ENCODE data around the gene TDRD3.
A peak's percentile ranks its signal among the peaks of the same experiment; 100 is the strongest.

TDRD3 gene

GRCh38 chr13:60463787-60464186 lies 66.8 kb downstream of the TDRD3 start:
- DNase-seq, result no peak

- DNase-seq, result no peak
Observed at GRCh38 chr13:60467098-60467497, 70.1 kb downstream of the TDRD3 start.

GRCh38 chr13:60479273-60479672 lies 82.3 kb downstream of the TDRD3 start:
- DNase-seq, result no peak

GRCh38 chr13:60482012-60482411 lies 85.0 kb downstream of the TDRD3 start:
- DNase-seq, result no peak

GRCh38 chr13:60484865-60485264 lies 87.8 kb downstream of the TDRD3 start:
- DNase-seq, result no peak

- DNase-seq, result no peak
Observed at GRCh38 chr13:60491531-60491930, 94.5 kb downstream of the TDRD3 start.

- no peak for DNase-seq
Observed at GRCh38 chr13:60492187-60492586, 95.2 kb downstream of the TDRD3 start.

GRCh38 chr13:60494296-60494695 lies 97.3 kb downstream of the TDRD3 start:
- no peak for DNase-seq

GRCh38 chr13:60501236-60501635 lies 104.2 kb downstream of the TDRD3 start:
- DNase-seq, result no peak

GRCh38 chr13:60509601-60510386 lies 112.8 kb downstream of the TDRD3 start:
- DNase-seq, result peak; percentile 12

- DNase-seq, result no peak
Observed at GRCh38 chr13:60511637-60512036, 114.6 kb downstream of the TDRD3 start.

GRCh38 chr13:60514891-60515290 lies 117.9 kb downstream of the TDRD3 start:
- DNase-seq, result no peak

- DNase-seq, result no peak
Observed at GRCh38 chr13:60519496-60519895, 122.5 kb downstream of the TDRD3 start.

GRCh38 chr13:60520902-60521569 lies 124.0 kb downstream of the TDRD3 start:
- no peak for DNase-seq

GRCh38 chr13:60538566-60538965 lies 141.5 kb downstream of the TDRD3 start:
- no peak for DNase-seq

GRCh38 chr13:60540276-60540675 lies 143.3 kb downstream of the TDRD3 start:
- no peak for DNase-seq

- DNase-seq, result no peak
Observed at GRCh38 chr13:60562096-60562780, 165.2 kb downstream of the TDRD3 start.

- DNase-seq, result no peak
Observed at GRCh38 chr13:60571571-60571970, 174.6 kb downstream of the TDRD3 start.

GRCh38 chr13:60572003-60572798 lies 175.2 kb downstream of the TDRD3 start:
- no peak for DNase-seq

- no peak for DNase-seq
Observed at GRCh38 chr13:60572855-60573254, 175.8 kb downstream of the TDRD3 start.

- no peak for DNase-seq
Observed at GRCh38 chr13:60574735-60575134, 177.7 kb downstream of the TDRD3 start.

- no peak for DNase-seq
Observed at GRCh38 chr13:60575142-60575541, 178.1 kb downstream of the TDRD3 start.

- DNase-seq, result no peak
Observed at GRCh38 chr13:60577761-60578160, 180.7 kb downstream of the TDRD3 start.

All from NCI-H1092 treated with DMSO at 0.1 percent for 48 hours (cell line).